ENCODE measurements around the gene AFAP1. TPM values are rescaled to one million over a fixed set of nuclear protein-coding genes. Genes with fewer than 3 reads are reported as not detected.

Gene AFAP1
- total and polyA plus RNA-seq, 12 donors: 2.9 to 8.9 (median 5.8) TPM

GRCh38 chr4:7754565-7755262 is 184.9 kb downstream of the AFAP1 start:
- no peak for TF ChIP-seq CTCF (IDR thresholded peaks at IDR 0.05)
- peak in 1 of 8 donors; percentile 23 for ATAC-seq
- H3K36me3 ChIP-seq: peaks cover 0 to 3% (median 0%) of the 10 kb centered on the region in 9 donors
- no peak overlapping the region for H3K4me3 ChIP-seq
- 90 to 92% methylated on average over 21 of the region's 21 CpGs for WGBS, 2 donors
- peaks cover 2 to 27% (median 14%) of the 10 kb centered on the region in 9 donors for H3K4me1 ChIP-seq
- H3K27ac ChIP-seq: no peak overlapping the region
- intact Hi-C loops (cut with DNase I): loop anchor here in 1 of 10 donors (5.0 kb wide), 1 partner anchor 233 kb away; no protein-coding TSS in a partner anchor
- DNase-seq: peak in 1 of 2 donors; percentile 7
- no peaks in the 10 kb centered on the region for H3K9me3 ChIP-seq
- H3K27me3 ChIP-seq: no peaks in the 10 kb centered on the region

- ATAC-seq: no peak
- no peaks in the 10 kb centered on the region for H3K36me3 ChIP-seq
- no peaks in the 10 kb centered on the region for H3K27me3 ChIP-seq
- H3K27ac ChIP-seq: no peak overlapping the region
- no peak for TF ChIP-seq CTCF (IDR thresholded peaks at IDR 0.05)
- no peaks in the 10 kb centered on the region for H3K9me3 ChIP-seq
- peaks cover 2 to 27% (median 11%) of the 10 kb centered on the region in 9 donors for H3K4me1 ChIP-seq
- no peak for DNase-seq
- WGBS, 2 donors: 81 to 86% methylated on average over 15 of the region's 15 CpGs
- intact Hi-C loops (cut with DNase I): no loop called here
- no peak overlapping the region for H3K4me3 ChIP-seq
Measured at GRCh38 chr4:7753931-7754465, 185.7 kb downstream of the AFAP1 start.

- Histone ChIP-seq H3K36me3 (no peaks in the 10 kb centered on the region), H3K27ac (no peak overlapping the region), H3K4me3 (no peak overlapping the region), H3K4me1 (peaks cover 0 to 24% (median 11%) of the 10 kb centered on the region in 9 donors), H3K27me3 (no peaks in the 10 kb centered on the region), H3K9me3 (no peaks in the 10 kb centered on the region)
- TF ChIP-seq CTCF (IDR thresholded peaks at IDR 0.05): no peak
- DNase-seq (no peak), ATAC-seq (peak in 4 of 8 donors; percentile 8 to 32 (median 20))
- 78 to 86% methylated on average over 15 of the region's 15 CpGs for WGBS, 2 donors
- intact Hi-C loops (cut with DNase I): no loop called here
Measured at GRCh38 chr4:7753271-7753670, 186.4 kb downstream of the AFAP1 start.

GRCh38 chr4:7752649-7753048 is 187.0 kb downstream of the AFAP1 start:
- Histone ChIP-seq H3K4me1 (peaks cover 0 to 17% (median 7%) of the 10 kb centered on the region in 9 donors), H3K27me3 (no peaks in the 10 kb centered on the region), H3K27ac (no peak overlapping the region), H3K9me3 (no peaks in the 10 kb centered on the region), H3K4me3 (no peak overlapping the region), H3K36me3 (no peaks in the 10 kb centered on the region)
- no peak for DNase-seq
- 91 to 96% methylated on average over 6 of the region's 6 CpGs for WGBS, 2 donors
- ATAC-seq: no peak
- no peak for TF ChIP-seq CTCF (IDR thresholded peaks at IDR 0.05)
- intact Hi-C loops (cut with DNase I): no loop called here
